Measurements from ENCODE around the gene LAMA1. TPM values are rescaled to one million over a fixed set of nuclear protein-coding genes. Genes with fewer than 3 reads are reported as not detected.

The LAMA1 gene
- total RNA-seq, 1 donor from 2014 or later: not detected

DNA sequence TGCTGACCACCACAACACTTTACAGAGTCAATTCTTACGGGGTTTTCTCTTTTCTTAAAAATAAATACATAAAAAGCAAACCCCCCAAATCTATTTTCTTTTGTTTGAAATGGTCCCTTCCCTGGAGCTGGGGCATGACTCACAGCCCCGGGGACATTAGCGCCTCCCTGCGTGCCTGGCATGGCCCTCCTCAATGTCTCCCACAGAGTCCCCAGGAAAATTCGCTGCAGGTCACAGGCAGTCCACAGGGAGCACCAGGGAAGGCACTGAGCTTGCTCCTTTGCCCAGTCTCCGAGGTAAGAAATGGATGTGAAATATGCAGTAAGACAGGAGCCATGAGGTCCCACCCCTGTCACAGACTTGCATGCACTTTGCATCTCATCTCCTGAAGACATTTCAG, 142.5 kb downstream of the LAMA1 start:
- no peaks in the 10 kb centered on the region for H3K4me1 ChIP-seq
- H3K27ac ChIP-seq: no peak overlapping the region
- H3K9me3 ChIP-seq: no peaks in the 10 kb centered on the region
- intact Hi-C loops (cut with DNase I): no loop called here
- TF ChIP-seq, protein P1, sequence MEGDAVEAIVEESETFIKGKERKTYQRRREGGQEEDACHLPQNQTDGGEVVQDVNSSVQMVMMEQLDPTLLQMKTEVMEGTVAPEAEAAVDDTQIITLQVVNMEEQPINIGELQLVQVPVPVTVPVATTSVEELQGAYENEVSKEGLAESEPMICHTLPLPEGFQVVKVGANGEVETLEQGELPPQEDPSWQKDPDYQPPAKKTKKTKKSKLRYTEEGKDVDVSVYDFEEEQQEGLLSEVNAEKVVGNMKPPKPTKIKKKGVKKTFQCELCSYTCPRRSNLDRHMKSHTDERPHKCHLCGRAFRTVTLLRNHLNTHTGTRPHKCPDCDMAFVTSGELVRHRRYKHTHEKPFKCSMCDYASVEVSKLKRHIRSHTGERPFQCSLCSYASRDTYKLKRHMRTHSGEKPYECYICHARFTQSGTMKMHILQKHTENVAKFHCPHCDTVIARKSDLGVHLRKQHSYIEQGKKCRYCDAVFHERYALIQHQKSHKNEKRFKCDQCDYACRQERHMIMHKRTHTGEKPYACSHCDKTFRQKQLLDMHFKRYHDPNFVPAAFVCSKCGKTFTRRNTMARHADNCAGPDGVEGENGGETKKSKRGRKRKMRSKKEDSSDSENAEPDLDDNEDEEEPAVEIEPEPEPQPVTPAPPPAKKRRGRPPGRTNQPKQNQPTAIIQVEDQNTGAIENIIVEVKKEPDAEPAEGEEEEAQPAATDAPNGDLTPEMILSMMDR (IDR thresholded peaks at IDR 0.05): no peak
- no peaks in the 10 kb centered on the region for H3K27me3 ChIP-seq
- H3K36me3 ChIP-seq: no peaks in the 10 kb centered on the region
- H3K4me3 ChIP-seq: no peak overlapping the region
- no peak for DNase-seq (ENCODE audit: low spot score in 2 of 2)

DNA sequence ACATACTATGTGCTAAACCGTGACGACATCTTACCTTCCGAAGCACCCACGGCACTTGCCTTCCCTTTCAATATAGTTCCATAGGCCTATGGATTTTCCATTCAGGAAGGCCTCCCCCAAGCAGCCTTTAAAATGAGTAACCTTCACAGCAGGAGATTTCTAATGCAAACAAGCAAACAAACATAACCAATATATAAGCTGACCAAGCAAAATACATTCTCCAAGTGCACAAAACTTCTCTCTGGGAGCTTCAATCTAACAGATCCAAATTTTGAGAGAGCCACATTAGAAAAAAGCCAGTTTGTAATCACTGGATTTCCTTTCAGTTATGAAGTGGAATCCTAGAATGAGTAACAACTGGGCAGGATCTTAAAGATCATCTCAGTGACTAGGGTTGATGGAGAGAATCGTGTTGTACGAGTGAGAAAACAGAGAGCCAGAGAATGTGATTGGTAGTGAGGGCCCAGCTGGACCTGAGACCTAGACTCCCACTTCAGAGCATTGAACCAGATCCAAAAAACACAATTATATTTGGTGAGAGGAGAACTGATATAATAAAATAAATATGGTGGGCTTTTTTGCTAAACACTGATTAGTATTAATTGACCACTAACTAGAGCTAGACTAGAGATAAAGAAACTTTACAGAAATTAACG, 145.6 kb downstream of the LAMA1 start:
- H3K4me3 ChIP-seq: no peak overlapping the region

DNA sequence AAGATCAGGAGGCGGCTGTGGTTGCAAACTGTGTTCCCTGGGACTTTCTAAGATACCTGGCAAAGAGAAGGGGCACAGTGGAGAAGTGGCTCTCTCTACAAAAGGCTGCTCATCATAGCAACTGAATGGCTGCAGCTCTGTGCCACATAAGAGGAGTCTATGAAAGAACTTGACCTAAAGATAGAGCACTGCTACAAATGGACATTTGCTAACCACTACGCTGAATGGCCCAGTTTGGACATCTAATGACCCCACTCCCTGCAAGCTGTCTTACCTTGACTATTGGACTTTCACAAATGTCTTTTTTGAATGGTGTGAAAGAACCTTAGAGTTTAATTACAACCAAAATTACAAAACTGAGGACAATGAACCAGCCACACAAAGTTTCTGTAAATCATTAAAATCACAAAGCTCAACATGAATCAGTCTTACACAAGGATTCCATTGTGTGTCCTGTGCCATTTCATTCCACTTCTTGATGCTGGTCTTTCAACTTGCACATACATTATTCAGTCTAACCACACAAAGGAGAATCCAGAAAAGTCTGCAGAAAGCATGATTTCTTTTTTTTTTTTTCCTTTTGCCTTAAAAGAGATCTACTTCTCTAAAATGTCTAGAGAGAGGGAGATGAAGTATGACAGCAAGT, 154.0 kb downstream of the LAMA1 start:
- no peaks in the 10 kb centered on the region for H3K4me1 ChIP-seq
- intact Hi-C loops (cut with DNase I): no loop called here
- no peak for DNase-seq (ENCODE audit: low spot score in 2 of 2)
- TF ChIP-seq, protein P1 (IDR thresholded peaks at IDR 0.05): no peak
- H3K4me3 ChIP-seq: no peak overlapping the region
- H3K27me3 ChIP-seq: no peaks in the 10 kb centered on the region
- no peak overlapping the region for H3K27ac ChIP-seq
- H3K36me3 ChIP-seq: no peaks in the 10 kb centered on the region
- H3K9me3 ChIP-seq: no peaks in the 10 kb centered on the region

More for the DNA sequence above, 145.6 kb downstream of the LAMA1 start:
- no peak for DNase-seq (ENCODE audit: low spot score in 2 of 2)
- Histone ChIP-seq H3K27me3 (no peaks in the 10 kb centered on the region), H3K9me3 (no peaks in the 10 kb centered on the region), H3K27ac (no peak overlapping the region), H3K36me3 (no peaks in the 10 kb centered on the region), H3K4me1 (no peaks in the 10 kb centered on the region)
- TF ChIP-seq, protein P1 (IDR thresholded peaks at IDR 0.05): no peak
- intact Hi-C loops (cut with DNase I): no loop called here

DNA sequence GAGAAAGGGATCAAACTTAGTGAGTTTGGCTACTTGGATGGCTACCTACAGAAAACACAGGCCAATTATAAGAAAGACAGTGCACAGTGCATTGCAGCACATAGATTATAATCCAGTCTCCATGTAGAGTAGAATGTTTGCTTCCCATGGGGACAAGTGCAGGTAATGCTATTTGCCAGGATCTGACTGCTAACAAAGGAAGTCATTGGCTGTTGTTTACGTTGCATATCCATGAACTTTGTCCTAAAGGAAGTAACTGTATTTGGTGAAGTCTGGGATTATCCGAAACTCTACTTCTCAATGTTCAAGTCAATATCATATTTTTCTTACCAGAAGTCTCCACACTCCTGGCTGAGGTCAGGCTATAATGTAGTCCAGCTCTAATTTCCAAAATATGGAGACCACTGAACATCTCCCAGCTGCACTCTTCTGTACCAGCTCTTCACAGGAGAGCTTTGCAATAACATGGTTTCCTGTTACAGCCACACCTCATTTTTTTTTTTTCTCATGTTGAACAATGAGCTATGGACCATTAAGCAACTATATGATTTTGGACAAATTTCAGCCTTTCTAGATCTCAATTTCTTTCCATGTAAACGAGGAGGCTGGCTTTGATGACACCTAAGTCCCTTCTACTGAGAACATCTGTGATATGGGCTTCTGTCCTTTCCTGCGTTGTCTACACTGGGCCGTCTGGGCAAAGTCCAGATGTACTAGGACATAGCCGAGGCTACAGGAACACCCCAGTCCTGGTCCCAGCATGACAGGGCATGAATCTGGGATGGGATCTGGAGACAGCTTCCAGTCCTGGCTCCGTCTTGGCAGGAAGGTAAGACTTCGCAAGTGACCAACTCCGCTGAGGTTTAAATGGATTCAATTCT, 154.8 kb downstream of the LAMA1 start:
- no peaks in the 10 kb centered on the region for H3K36me3 ChIP-seq
- no peaks in the 10 kb centered on the region for H3K9me3 ChIP-seq
- H3K4me3 ChIP-seq: no peak overlapping the region
- no peak overlapping the region for H3K27ac ChIP-seq
- TF ChIP-seq, protein P1 (IDR thresholded peaks at IDR 0.05): no peak
- intact Hi-C loops (cut with DNase I): no loop called here
- no peaks in the 10 kb centered on the region for H3K4me1 ChIP-seq
- no peaks in the 10 kb centered on the region for H3K27me3 ChIP-seq
- no peak for DNase-seq (ENCODE audit: low spot score in 2 of 2)

DNA sequence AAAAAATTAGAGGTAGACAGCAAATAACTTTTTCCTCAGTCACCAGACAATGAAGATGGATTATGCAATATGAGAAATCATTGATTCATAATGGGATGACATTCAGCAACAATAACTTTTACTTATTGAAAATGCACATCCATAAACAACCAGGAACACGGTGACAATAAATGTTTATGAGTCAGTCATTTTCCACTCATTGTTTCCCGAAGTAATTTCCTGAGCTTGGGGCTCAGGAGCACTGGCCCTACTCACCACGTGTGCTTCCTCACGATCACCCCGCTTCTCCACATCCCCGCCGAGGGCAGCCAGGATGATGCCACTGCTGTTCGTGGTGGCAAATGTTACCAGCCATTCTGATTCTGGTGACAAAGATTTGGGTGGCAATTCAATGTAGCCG, 156.3 kb downstream of the LAMA1 start:
- DNase-seq (ENCODE audit: low spot score in 2 of 2): no peak
- Histone ChIP-seq H3K36me3 (no peaks in the 10 kb centered on the region), H3K27ac (no peak overlapping the region), H3K27me3 (no peaks in the 10 kb centered on the region), H3K9me3 (no peaks in the 10 kb centered on the region), H3K4me1 (no peaks in the 10 kb centered on the region), H3K4me3 (no peak overlapping the region)
- intact Hi-C loops (cut with DNase I): no loop called here
- TF ChIP-seq, protein P1 (IDR thresholded peaks at IDR 0.05): no peak

Measured in ascending aorta (tissue), 2 donors.